ENCODE results near the gene ZBTB20.

GRCh38 chr3:114478801-114479200, 668.3 kb downstream of the ZBTB20 start:
- TF ChIP-seq POLR2A (IDR thresholded peaks at IDR 0.05) (no peak), CTCF (IDR thresholded peaks at IDR 0.05) (no peak)
